Subcutaneous abdominal adipose tissue (tissue), 5 donors: ENCODE data around the gene FBXL14.

Experiments
- H3K27ac ChIP-seq: one replicate; pipeline ENCODE4 v1.7.0; 2013; ENCODE audit warnings: low read depth, mild to moderate bottlenecking, inconsistent platforms, low read length, moderate library complexity
- H3K27me3 ChIP-seq, 5 donors: one replicate each; pipeline ENCODE4 v1.7.0; 2013; ENCODE audit warnings: low read length in 5 of 5, inconsistent platforms in 1 of 5; ENCODE audit not compliant: control insufficient read depth in 5 of 5, insufficient read depth in 4 of 5
- H3K36me3 ChIP-seq, 5 donors: one replicate each; pipeline ENCODE4 v1.7.0; 2013; ENCODE audit warnings: low read length in 5 of 5; ENCODE audit not compliant: control insufficient read depth in 5 of 5, insufficient read depth in 5 of 5
- H3K4me1 ChIP-seq, 5 donors: one replicate each; pipeline ENCODE4 v1.7.0; 2013; ENCODE audit warnings: low read length in 5 of 5, mild to moderate bottlenecking in 3 of 5, moderate library complexity in 1 of 5; ENCODE audit not compliant: control insufficient read depth in 5 of 5, insufficient read depth in 5 of 5
- H3K4me3 ChIP-seq, 5 donors: one replicate each; pipeline ENCODE4 v1.7.0; 2013; ENCODE audit warnings: low read length in 5 of 5, low read depth in 1 of 5
- H3K9ac ChIP-seq, 5 donors: one replicate each; pipeline ENCODE4 v1.7.0; 2013; ENCODE audit warnings: low read length in 5 of 5, mild to moderate bottlenecking in 4 of 5, moderate library complexity in 3 of 5
- H3K9me3 ChIP-seq, 5 donors: one replicate each; pipeline ENCODE4 v1.7.0; 2013; ENCODE audit warnings: low read length in 5 of 5; ENCODE audit not compliant: control insufficient read depth in 5 of 5
- donor health status: healthy.
- donor health status: healthy.
- donor health status: healthy.
- donor health status: healthy.
- donor health status: healthy.

Gene FBXL14

DNA sequence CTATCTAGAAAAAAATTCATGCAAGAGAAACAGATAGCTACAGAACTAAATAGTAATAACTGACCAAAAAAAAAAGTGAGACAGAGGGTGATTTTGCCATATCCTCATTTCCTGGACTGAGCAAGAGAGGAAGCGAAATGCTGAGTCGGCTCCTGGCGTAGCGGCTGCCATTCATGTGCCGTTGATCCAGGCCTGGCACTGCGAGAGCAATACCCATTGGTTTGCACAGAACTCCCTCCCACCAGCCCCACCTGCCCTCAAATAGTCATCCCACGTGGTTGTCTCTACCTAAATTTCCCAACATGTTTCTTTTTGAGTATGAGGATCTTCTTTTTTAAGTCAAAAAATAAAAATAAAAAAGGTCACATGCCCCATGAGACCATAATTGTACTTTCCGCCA is 25.2 kb upstream of the FBXL14 start:
- H3K9ac ChIP-seq: no peak overlapping the region
- no peak overlapping the region for H3K27ac ChIP-seq
- H3K4me1 ChIP-seq: peaks cover 0 to 20% (median 15%) of the 10 kb centered on the region in 5 donors
- no peaks in the 10 kb centered on the region for H3K36me3 ChIP-seq
- H3K9me3 ChIP-seq: no peaks in the 10 kb centered on the region
- no peaks in the 10 kb centered on the region for H3K27me3 ChIP-seq
- H3K4me3 ChIP-seq: peak overlapping the region in 1 of 5 donors; percentile 13

DNA sequence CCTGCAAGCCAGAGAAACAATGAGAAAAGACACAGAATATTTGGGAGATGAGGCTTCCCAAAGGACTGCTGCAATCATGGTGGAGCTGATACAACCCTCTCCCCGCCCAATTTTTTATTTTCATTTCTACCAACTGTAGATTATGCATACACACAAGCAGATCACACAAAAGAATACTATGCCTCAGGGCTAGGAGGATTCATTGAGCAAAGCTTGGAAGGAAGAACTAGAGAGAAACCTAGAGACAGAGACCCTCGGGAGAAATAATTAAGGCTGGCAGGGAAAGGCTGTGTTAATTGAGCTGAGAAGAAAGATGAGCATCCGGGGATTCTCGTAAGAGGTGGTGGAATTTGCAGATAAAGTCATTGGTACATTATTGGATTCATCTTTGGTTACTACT is 24.8 kb upstream of the FBXL14 start:
- no peaks in the 10 kb centered on the region for H3K27me3 ChIP-seq
- H3K9me3 ChIP-seq: no peaks in the 10 kb centered on the region
- peaks cover 0 to 20% (median 15%) of the 10 kb centered on the region in 5 donors for H3K4me1 ChIP-seq
- H3K36me3 ChIP-seq: no peaks in the 10 kb centered on the region
- H3K4me3 ChIP-seq: peak overlapping the region in 1 of 5 donors; percentile 13
- no peak overlapping the region for H3K9ac ChIP-seq
- H3K27ac ChIP-seq: no peak overlapping the region

DNA sequence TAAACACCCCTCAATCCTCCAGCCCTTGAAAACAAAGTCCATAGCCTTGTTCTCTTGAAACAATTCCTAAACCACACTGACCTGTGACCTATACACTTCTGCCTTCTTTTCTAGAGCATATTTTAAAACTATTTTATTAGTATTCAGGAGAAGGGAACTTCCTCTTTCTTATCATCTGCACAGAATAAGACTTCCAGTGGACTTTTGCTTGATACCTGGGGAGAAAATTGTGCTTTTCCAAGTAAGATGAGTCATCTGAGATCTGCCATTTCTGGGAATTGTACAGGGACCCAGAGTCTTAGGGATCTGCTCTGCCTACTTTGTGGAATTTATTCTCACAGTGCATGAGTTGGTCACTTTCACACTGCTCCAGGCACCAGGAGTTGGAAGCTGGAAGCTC is 24.1 kb upstream of the FBXL14 start:
- Histone ChIP-seq H3K4me3 (no peak overlapping the region), H3K4me1 (peaks cover 0 to 20% (median 15%) of the 10 kb centered on the region in 5 donors)

DNA sequence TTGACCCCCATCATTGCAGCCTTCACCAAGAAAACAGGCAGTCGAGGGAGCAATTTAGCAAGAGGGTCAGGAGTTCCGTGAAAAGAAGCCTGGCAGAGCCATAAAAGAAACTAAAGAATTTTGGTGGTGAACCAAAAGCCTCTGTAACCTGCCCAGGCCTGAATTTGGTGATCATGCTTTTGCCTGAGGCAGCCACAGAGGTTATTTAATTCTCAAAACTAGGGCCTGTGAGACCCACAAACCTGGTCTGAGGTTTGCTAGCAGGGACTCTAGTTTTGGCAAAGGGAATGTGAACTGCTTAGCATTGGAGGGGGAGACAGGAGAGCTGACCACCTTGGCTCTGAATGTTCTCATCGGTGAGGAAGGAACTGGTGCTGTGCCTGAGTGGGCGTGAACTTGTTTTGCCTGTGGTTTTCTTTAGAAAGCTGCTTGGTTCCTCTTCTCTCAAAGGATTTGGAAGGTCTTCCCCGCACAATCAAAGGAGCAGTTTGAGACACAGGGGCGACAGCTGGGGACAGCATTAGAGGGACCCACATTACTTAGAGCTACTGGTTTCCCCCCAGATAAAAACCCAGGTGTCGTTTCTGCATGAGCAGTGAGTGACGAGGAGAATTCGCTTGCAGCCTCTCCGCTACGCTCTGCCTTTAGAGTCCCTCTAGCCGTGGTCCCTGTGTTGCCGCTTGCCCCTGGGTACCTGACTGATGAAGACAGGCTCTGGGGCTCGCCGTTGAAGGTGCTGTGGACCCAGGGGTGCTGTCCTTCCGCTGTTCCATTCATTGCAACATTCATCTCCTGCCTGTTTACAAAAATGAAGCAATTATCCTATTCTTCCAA is 22.1 kb upstream of the FBXL14 start:
- no peaks in the 10 kb centered on the region for H3K27me3 ChIP-seq
- no peaks in the 10 kb centered on the region for H3K9me3 ChIP-seq
- H3K4me3 ChIP-seq: no peak overlapping the region
- H3K36me3 ChIP-seq: no peaks in the 10 kb centered on the region
- no peak overlapping the region for H3K9ac ChIP-seq
- peaks cover 1 to 30% (median 25%) of the 10 kb centered on the region in 5 donors for H3K4me1 ChIP-seq
- H3K27ac ChIP-seq: no peak overlapping the region

More for the DNA sequence above, 24.1 kb upstream of the FBXL14 start:
- Histone ChIP-seq H3K27ac (no peak overlapping the region), H3K27me3 (no peaks in the 10 kb centered on the region), H3K36me3 (no peaks in the 10 kb centered on the region), H3K9ac (no peak overlapping the region), H3K9me3 (no peaks in the 10 kb centered on the region)

DNA sequence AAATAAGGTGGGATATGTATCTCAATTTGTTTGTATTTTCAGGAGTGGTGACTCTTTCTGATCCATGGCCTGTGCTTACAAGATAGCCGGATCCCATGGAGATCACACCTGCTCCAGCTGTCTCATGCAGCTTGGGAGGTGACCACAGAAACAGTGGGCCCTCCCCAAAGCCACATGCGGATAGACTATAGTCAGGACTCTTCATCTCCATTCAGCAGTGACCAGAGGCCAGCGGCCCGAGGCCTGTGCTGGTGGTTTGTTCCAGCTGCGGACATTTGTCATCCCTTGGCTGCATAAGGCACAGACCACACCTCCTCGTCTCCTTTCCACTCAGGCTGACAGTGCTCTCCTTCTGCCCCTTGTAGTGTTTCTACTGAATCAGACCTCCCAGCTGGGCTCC is 20.0 kb upstream of the FBXL14 start:
- Histone ChIP-seq H3K36me3 (no peaks in the 10 kb centered on the region), H3K27ac (no peak overlapping the region), H3K27me3 (no peaks in the 10 kb centered on the region), H3K4me3 (no peak overlapping the region), H3K9me3 (no peaks in the 10 kb centered on the region), H3K9ac (no peak overlapping the region), H3K4me1 (peaks cover 2 to 29% (median 24%) of the 10 kb centered on the region in 5 donors)

DNA sequence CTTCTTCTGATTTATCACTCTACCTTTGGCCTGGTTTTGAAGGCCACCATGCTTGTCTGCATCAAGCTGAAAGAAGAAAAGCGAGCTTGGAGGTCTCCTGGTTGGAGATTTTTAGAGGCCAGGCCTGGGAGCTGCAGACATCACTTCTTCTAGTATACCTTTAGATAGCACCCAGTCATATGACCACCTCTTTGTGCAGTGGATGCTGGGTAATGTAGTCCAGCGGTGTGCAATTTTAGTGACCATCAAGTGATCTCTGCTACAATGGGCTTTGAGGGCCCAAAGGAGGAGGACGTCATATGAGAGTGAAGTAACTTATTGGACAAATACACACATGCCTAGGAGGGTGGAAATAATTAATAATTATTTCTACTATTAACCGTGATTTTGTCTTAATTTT is 19.5 kb upstream of the FBXL14 start:
- H3K9ac ChIP-seq: no peak overlapping the region
- no peaks in the 10 kb centered on the region for H3K36me3 ChIP-seq
- peaks cover 3 to 28% (median 22%) of the 10 kb centered on the region in 5 donors for H3K4me1 ChIP-seq
- no peak overlapping the region for H3K27ac ChIP-seq
- H3K9me3 ChIP-seq: no peaks in the 10 kb centered on the region
- no peaks in the 10 kb centered on the region for H3K27me3 ChIP-seq
- no peak overlapping the region for H3K4me3 ChIP-seq

- Histone ChIP-seq H3K4me3 (no peak overlapping the region), H3K4me1 (peaks cover 9 to 27% (median 25%) of the 10 kb centered on the region in 5 donors)
These were observed 17.6 kb upstream of the FBXL14 start for GRCh38 chr12:1611803-1612572.

DNA sequence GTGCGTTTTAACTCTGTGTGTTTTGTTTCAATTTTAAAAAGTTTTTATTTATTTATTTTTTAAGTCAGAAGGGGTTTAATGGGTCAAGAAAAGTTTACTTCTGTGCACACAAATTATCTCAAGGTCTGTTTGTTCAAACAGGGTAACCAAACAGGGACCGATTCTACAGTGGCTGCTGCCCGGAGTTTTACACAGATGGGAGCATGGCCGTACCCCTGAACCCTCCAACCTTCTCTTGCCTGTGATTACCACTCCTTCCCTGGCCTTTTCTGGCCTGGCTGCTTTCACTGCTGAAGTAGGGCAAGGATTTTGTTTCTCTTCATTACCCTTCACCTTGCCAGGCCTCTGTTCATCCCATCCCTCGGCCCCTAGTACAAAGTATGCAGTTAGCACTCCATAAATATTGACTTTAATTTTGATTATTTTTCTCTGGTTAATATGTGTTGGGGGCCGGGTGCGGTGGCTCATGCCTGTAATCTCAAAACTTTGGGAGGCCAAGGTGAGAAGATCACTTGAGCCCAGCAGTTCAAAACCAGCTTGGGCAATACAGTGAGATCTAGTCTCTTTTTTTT is 15.8 kb upstream of the FBXL14 start:
- Histone ChIP-seq H3K27ac (no peak overlapping the region), H3K27me3 (no peaks in the 10 kb centered on the region), H3K4me3 (no peak overlapping the region), H3K4me1 (peaks cover 10 to 43% (median 40%) of the 10 kb centered on the region in 5 donors), H3K36me3 (no peaks in the 10 kb centered on the region), H3K9ac (no peak overlapping the region), H3K9me3 (no peaks in the 10 kb centered on the region)

More at GRCh38 chr12:1611803-1612572, 17.6 kb upstream of the FBXL14 start:
- peak overlapping the region; percentile 55 for H3K27ac ChIP-seq
- no peaks in the 10 kb centered on the region for H3K27me3 ChIP-seq
- peak overlapping the region in 1 of 5 donors; percentile 6 for H3K9ac ChIP-seq
- no peaks in the 10 kb centered on the region for H3K36me3 ChIP-seq
- no peaks in the 10 kb centered on the region for H3K9me3 ChIP-seq

GRCh38 chr12:1608713-1609119 is 14.3 kb upstream of the FBXL14 start:
- Histone ChIP-seq H3K27ac (peak overlapping the region; percentile 35), H3K9ac (no peak overlapping the region), H3K4me1 (peaks cover 13 to 47% (median 43%) of the 10 kb centered on the region in 5 donors), H3K36me3 (no peaks in the 10 kb centered on the region), H3K9me3 (no peaks in the 10 kb centered on the region), H3K27me3 (no peaks in the 10 kb centered on the region), H3K4me3 (no peak overlapping the region)
